Neural cell (in vitro differentiated cells): ENCODE results near the gene CFAP47. TPM values are rescaled to one million over a fixed set of nuclear protein-coding genes. Genes with fewer than 3 reads are reported as not detected.

Source experiments
- H2AFZ ChIP-seq: fragments of 200-600, 300-800 bp; sonication (generic), shearing (Covaris generic); 2 replicates; pipeline ENCODE4 v1.6.0; 2014; ENCODE audit warnings: low read depth, mild to moderate bottlenecking, antibody characterized with exemption, low read length, moderate library complexity
- H3F3A ChIP-seq: fragments of 200-600 bp; shearing (Covaris generic); 2 replicates; pipeline ENCODE4 v1.6.1; 2016; ENCODE audit warnings: mild to moderate bottlenecking, moderate library complexity, mixed read lengths, antibody characterized with exemption, low read length; ENCODE audit not compliant: insufficient read depth, poor library complexity, severe bottlenecking
- H3K27ac ChIP-seq: fragments of 200-600, 300-800 bp; sonication (generic), shearing (Covaris generic); 2 replicates; pipeline ENCODE4 v1.5.1; 2014; ENCODE audit warnings: mild to moderate bottlenecking, low read length, moderate library complexity
- H3K27me3 ChIP-seq: fragments of 300-800, 200-600 bp; sonication (generic), shearing (Covaris generic); 2 replicates; pipeline ENCODE4 v1.6.0; 2014; ENCODE audit warnings: mild to moderate bottlenecking, low read depth, low read length, moderate library complexity; ENCODE audit not compliant: insufficient read depth
- H3K36me3 ChIP-seq: fragments of 300-800, 200-600 bp; sonication (generic), shearing (Covaris generic); 2 replicates; pipeline ENCODE4 v1.5.1; 2014; ENCODE audit warnings: mild to moderate bottlenecking, antibody characterized with exemption, low read length, moderate library complexity; ENCODE audit not compliant: insufficient read depth
- H3K4me2 ChIP-seq: fragments of 300-800, 200-600 bp; sonication (generic), shearing (Covaris generic); 2 replicates; pipeline ENCODE4 v1.6.0; 2014; ENCODE audit warnings: mild to moderate bottlenecking, low read length
- H3K4me3 ChIP-seq: fragments of 300-800, 200-600 bp; sonication (generic), shearing (Covaris generic); 2 replicates; pipeline ENCODE4 v1.5.1; 2014; ENCODE audit warnings: mild to moderate bottlenecking, low read length, moderate library complexity
- H3K79me2 ChIP-seq: fragments of 200-600 bp; shearing (Covaris generic); replicated peaks from 2 replicates; pipeline ENCODE4 v1.6.0; 2014; ENCODE audit warnings: mild to moderate bottlenecking, low read length, moderate library complexity; ENCODE audit not compliant: insufficient read depth
- H3K9ac ChIP-seq: fragments of 300-800, 200-600 bp; sonication (generic), shearing (Covaris generic); 2 replicates; pipeline ENCODE4 v1.6.1; 2016; ENCODE audit warnings: mild to moderate bottlenecking, low read length, mixed read lengths
- H3K9me2 ChIP-seq: fragments of 200-600 bp; shearing (Covaris generic); 2 replicates; pipeline ENCODE4 v1.6.1; 2016; ENCODE audit warnings: mild to moderate bottlenecking, low read length, mixed read lengths; ENCODE audit not compliant: insufficient read depth
- H3K9me3 ChIP-seq: fragments of 200-600, 300-800 bp; sonication (generic), shearing (Covaris generic); 2 replicates; pipeline ENCODE4 v1.6.1; 2016; ENCODE audit warnings: mild to moderate bottlenecking, mixed run types, low read length, moderate library complexity, mixed read lengths
- H4K20me1 ChIP-seq: fragments of 200-600 bp; shearing (Covaris generic); 2 replicates; pipeline ENCODE4 v1.6.1; 2016; ENCODE audit warnings: mild to moderate bottlenecking, mixed run types; ENCODE audit not compliant: insufficient read depth
- CTCF ChIP-seq: fragments of 450-650 bp; IDR thresholded peaks from 2 replicates; pipeline ENCODE4 v1.5.1; 2014; ENCODE audit warnings: antibody characterized with exemption, mild to moderate bottlenecking, moderate library complexity; ENCODE audit not compliant: poor library complexity, severe bottlenecking
- EP300 ChIP-seq: fragments of 450-650 bp; conservative IDR thresholded peaks from 2 replicates; pipeline ENCODE4 v1.6.1; 2014; ENCODE audit warnings: antibody characterized with exemption, mild to moderate bottlenecking, moderate library complexity; ENCODE audit not compliant: poor library complexity, severe bottlenecking
- EZH2 ChIP-seq: fragments of 200-600, 300-800 bp; shearing (Covaris generic), sonication (generic); IDR thresholded peaks from 2 replicates; pipeline ENCODE4 v1.6.1; 2014; ENCODE audit warnings: antibody characterized with exemption, low read length, borderline replicate concordance, mild to moderate bottlenecking; ENCODE audit not compliant: insufficient read depth, poor library complexity, severe bottlenecking
- MXI1 ChIP-seq: fragments of 450-650 bp; conservative IDR thresholded peaks from 2 replicates; pipeline ENCODE4 v1.6.1; 2014; ENCODE audit warnings: antibody characterized with exemption, mild to moderate bottlenecking; ENCODE audit not compliant: poor library complexity, severe bottlenecking
- POLR2AphosphoS5 ChIP-seq: IDR thresholded peaks from 2 replicates; pipeline ENCODE4 v1.6.1; 2012
- RAD21 ChIP-seq: fragments of 450-650 bp; conservative IDR thresholded peaks from 2 replicates; pipeline ENCODE4 v1.6.1; 2014; ENCODE audit warnings: antibody characterized with exemption, mild to moderate bottlenecking, moderate library complexity
- REST ChIP-seq: IDR thresholded peaks from 2 replicates; pipeline ENCODE4 v1.6.1; 2012; ENCODE audit warnings: borderline replicate concordance
- SMC3 ChIP-seq: fragments of 450-650 bp; conservative IDR thresholded peaks from 2 replicates; pipeline ENCODE4 v1.6.1; 2014; ENCODE audit warnings: antibody characterized with exemption, mild to moderate bottlenecking, moderate library complexity; ENCODE audit not compliant: poor library complexity
- TAF1 ChIP-seq: IDR thresholded peaks from 2 replicates; pipeline ENCODE4 v1.6.1; 2012; ENCODE audit warnings: low read depth
- polyA plus RNA-seq: library from polyadenylated mRNA; depleted of rRNA; stranded (reverse); fragments of >200 nt; gene quantifications from 2 replicates; pipeline ENCODE4 v1.2.3, GENCODE V29; 2014

The CFAP47 gene
- polyA plus RNA-seq, 1 donor from 2014 or later, result not detected

- no peak overlapping the region for H3K4me3 ChIP-seq
- no peak overlapping the region for H3K9ac ChIP-seq
- H3K79me2 ChIP-seq, result no peaks in the 10 kb centered on the region
- H4K20me1 ChIP-seq, result no peaks in the 10 kb centered on the region
- H3K9me3 ChIP-seq, result no peaks in the 10 kb centered on the region
- no peak overlapping the region for H3K4me2 ChIP-seq
- H2AFZ ChIP-seq, result no peak overlapping the region
- H3F3A ChIP-seq, result no peaks in the 10 kb centered on the region
- H3K27ac ChIP-seq, result no peak overlapping the region
- H3K9me2 ChIP-seq, result no peaks in the 10 kb centered on the region
- no peaks in the 10 kb centered on the region for H3K27me3 ChIP-seq
- no peaks in the 10 kb centered on the region for H3K36me3 ChIP-seq
- TF ChIP-seq TAF1 (no peak), RAD21 (no peak), SMC3 (no peak), MXI1 (no peak), EZH2 (no peak), EP300 (no peak)
Measured at GRCh38 chrX:36401774-36402173, 482.2 kb downstream of the CFAP47 start.

- no peaks in the 10 kb centered on the region for H3K79me2 ChIP-seq
- no peak overlapping the region for H3K27ac ChIP-seq
- H3F3A ChIP-seq, result no peaks in the 10 kb centered on the region
- no peak for TF ChIP-seq CTCF
- no peak for TF ChIP-seq TAF1
- no peak for TF ChIP-seq POLR2AphosphoS5
- H4K20me1 ChIP-seq, result no peaks in the 10 kb centered on the region
- no peak overlapping the region for H3K4me2 ChIP-seq
- H3K4me3 ChIP-seq, result no peak overlapping the region
- H3K9me3 ChIP-seq, result no peaks in the 10 kb centered on the region
- H3K36me3 ChIP-seq, result no peaks in the 10 kb centered on the region
- no peak overlapping the region for H2AFZ ChIP-seq
- no peaks in the 10 kb centered on the region for H3K9me2 ChIP-seq
- no peak overlapping the region for H3K9ac ChIP-seq
- no peaks in the 10 kb centered on the region for H3K27me3 ChIP-seq
Measured at GRCh38 chrX:36407836-36408235, 488.3 kb downstream of the CFAP47 start.

GRCh38 chrX:36414056-36414455, 494.5 kb downstream of the CFAP47 start:
- Histone ChIP-seq H2AFZ (no peak overlapping the region), H4K20me1 (no peaks in the 10 kb centered on the region), H3K79me2 (no peaks in the 10 kb centered on the region), H3K4me3 (no peak overlapping the region), H3K36me3 (no peaks in the 10 kb centered on the region), H3K4me2 (no peak overlapping the region), H3F3A (no peaks in the 10 kb centered on the region), H3K9me2 (no peaks in the 10 kb centered on the region), H3K9me3 (no peaks in the 10 kb centered on the region), H3K27me3 (no peaks in the 10 kb centered on the region), H3K9ac (no peak overlapping the region), H3K27ac (no peak overlapping the region)
- TF ChIP-seq SMC3 (no peak), RAD21 (no peak), TAF1 (no peak), EP300 (no peak), POLR2AphosphoS5 (no peak), REST (no peak), CTCF (no peak), EZH2 (no peak), MXI1 (no peak)
